IMR-90 (cell line): ENCODE data around the gene ANKRD40CL. TPM values are rescaled to one million over a fixed set of nuclear protein-coding genes. Genes with fewer than 3 reads are reported as not detected.

ENCODE experiments used
- ATAC-seq: fragments of 200-7000 bp; cut with Tn5 transposase; 2 replicates; pipeline ENCODE4 v1.9.1; 2020; ENCODE audit warnings: low read depth, mild to moderate bottlenecking, moderate library complexity
- BruUV-seq: library from RNA; stranded (reverse); fragments of 400-500 nt; replicated peaks from 2 replicates; lab custom pipeline; 2021; lab: Mats Ljungman, UMichigan
- CTCF ChIA-PET: fragments of 300-600 bp; formaldehyde crosslinking; extraction: SDS; loops from one replicate; lab custom pipeline; 2021; ENCODE audit warnings: antibody characterized with exemption; lab: Yijun Ruan, JAX
- POLR2A ChIA-PET: fragments of 300-600 bp; sonication (Branson Sonifier 250); formaldehyde crosslinking; loops from one replicate; lab custom pipeline; 2022; ENCODE audit warnings: antibody characterized with exemption; ENCODE audit not compliant: unreplicated experiment; lab: Charles Lee
- DNase-seq: peaks from one replicate; pipeline ENCODE4 v3.0.0; 2013
- H2AFZ ChIP-seq: replicated peaks from 2 replicates; pipeline ENCODE3; 2013; ENCODE audit warnings: low read length, mild to moderate bottlenecking; ENCODE audit not compliant: poor library complexity
- H2AK5ac ChIP-seq: 2 replicates; pipeline ENCODE4 v1.6.1; 2013; ENCODE audit warnings: low read depth, low read length, inconsistent platforms
- H2AK9ac ChIP-seq: replicated peaks from 2 replicates; pipeline ENCODE3; 2013; ENCODE audit warnings: mild to moderate bottlenecking, low read depth, low read length, moderate library complexity; ENCODE audit not compliant: poor library complexity
- H2BK120ac ChIP-seq: 2 replicates; pipeline ENCODE4 v1.6.1; 2013; ENCODE audit warnings: low read depth, low read length, inconsistent platforms
- H2BK15ac ChIP-seq: 3 replicates; pipeline ENCODE4 v1.6.1; 2013; ENCODE audit warnings: low read depth, low read length, inconsistent platforms
- H2BK20ac ChIP-seq: 2 replicates; pipeline ENCODE4 v1.6.1; 2013; ENCODE audit warnings: low read depth, mild to moderate bottlenecking, inconsistent platforms, low read length, moderate library complexity
- H2BK5ac ChIP-seq: 2 replicates; pipeline ENCODE4 v1.6.1; 2013; ENCODE audit warnings: mild to moderate bottlenecking, low read depth, low read length, inconsistent platforms; ENCODE audit not compliant: poor library complexity, severe bottlenecking
- H3K14ac ChIP-seq: replicated peaks from 2 replicates; pipeline ENCODE4 v1.6.1; 2013; ENCODE audit warnings: low read depth, low read length, inconsistent platforms
- H3K18ac ChIP-seq: 2 replicates; pipeline ENCODE4 v1.6.1; 2013; ENCODE audit warnings: low read depth, low read length, control low read depth
- H3K23ac ChIP-seq: 2 replicates; pipeline ENCODE4 v1.6.1; 2013; ENCODE audit warnings: low read depth, low read length, inconsistent platforms
- H3K27ac ChIP-seq: 2 replicates; pipeline ENCODE4 v1.5.1; 2013; ENCODE audit warnings: mild to moderate bottlenecking, control low read depth, low read length; ENCODE audit not compliant: insufficient read depth
- H3K27me3 ChIP-seq: 2 replicates; pipeline ENCODE4 v1.6.1; 2013; ENCODE audit warnings: low read length; ENCODE audit not compliant: control insufficient read depth, insufficient read depth
- H3K36me3 ChIP-seq: 2 replicates; pipeline ENCODE4 v1.6.1; 2013; ENCODE audit warnings: low read length, mixed read lengths; ENCODE audit not compliant: control insufficient read depth, insufficient read depth
- H3K4ac ChIP-seq: 2 replicates; pipeline ENCODE4 v1.6.1; 2013; ENCODE audit warnings: low read depth, low read length, inconsistent platforms
- H3K4me1 ChIP-seq: 2 replicates; pipeline ENCODE4 v1.6.1; 2013; ENCODE audit warnings: low read length, mixed read lengths; ENCODE audit not compliant: control insufficient read depth, insufficient read depth
- H3K4me2 ChIP-seq: 2 replicates; pipeline ENCODE4 v1.6.1; 2013; ENCODE audit warnings: low read depth, mild to moderate bottlenecking, control low read depth, low read length, moderate library complexity
- H3K4me3 ChIP-seq: 2 replicates; pipeline ENCODE4 v1.5.1; 2013; ENCODE audit warnings: low read depth, mild to moderate bottlenecking, control low read depth, low read length, moderate library complexity; ENCODE audit not compliant: insufficient read depth
- H3K56ac ChIP-seq: 2 replicates; pipeline ENCODE4 v1.6.1; 2013; ENCODE audit warnings: low read length, inconsistent platforms; ENCODE audit not compliant: insufficient read depth; ENCODE audit errors: extremely low read depth
- H3K79me1 ChIP-seq, 2 experiments: 2 replicates each; pipeline ENCODE4 v1.6.1; 2013; ENCODE audit warnings: low read length in 2 of 2, inconsistent platforms in 1 of 2, low read depth in 1 of 2
- H3K9ac ChIP-seq: 2 replicates; pipeline ENCODE4 v1.6.1; 2013; ENCODE audit warnings: low read depth, low read length, control low read depth
- H3K9me1 ChIP-seq: 2 replicates; pipeline ENCODE4 v1.6.1; 2013; ENCODE audit warnings: low read length, inconsistent platforms; ENCODE audit not compliant: insufficient read depth
- H3K9me3 ChIP-seq: 2 replicates; pipeline ENCODE4 v1.6.1; 2013; ENCODE audit warnings: low read length; ENCODE audit not compliant: control insufficient read depth, insufficient read depth
- H4K20me1 ChIP-seq: 2 replicates; pipeline ENCODE4 v1.6.1; 2013; ENCODE audit warnings: low read length, inconsistent platforms; ENCODE audit not compliant: insufficient read depth
- H4K5ac ChIP-seq: 2 replicates; pipeline ENCODE4 v1.6.1; 2013; ENCODE audit warnings: mild to moderate bottlenecking, low read depth, low read length, control low read depth
- H4K8ac ChIP-seq, 2 experiments: 2 replicates each; pipeline ENCODE4 v1.6.1; 2013; ENCODE audit warnings: low read depth in 2 of 2, low read length in 2 of 2, control low read depth in 1 of 2, inconsistent platforms in 1 of 2
- H4K91ac ChIP-seq: 2 replicates; pipeline ENCODE4 v1.6.1; 2013; ENCODE audit warnings: low read depth, low read length, inconsistent platforms; ENCODE audit not compliant: insufficient read depth
- ELK1 ChIP-seq: fragments of 150-350 bp; IDR thresholded peaks from 2 replicates; pipeline ENCODE4 v1.6.1; 2016; ENCODE audit warnings: low read depth, mild to moderate bottlenecking, low read length, moderate library complexity, borderline replicate concordance
- WGBS, 2 experiments: methylation state at CpG; one replicate each; pipeline versions ENCODE4 v1.1.5 to v1.1.7; 2013; ENCODE audit warnings: missing lambda C conversion rate in 2 of 2; ENCODE audit not compliant: insufficient read length in 1 of 2; ENCODE audit errors: extremely low coverage in 2 of 2; 5-methylcytosine and 5-hydroxymethylcytosine counted together
- dilution Hi-C: fragments of 300-500 bp; cut with HindIII; formaldehyde crosslinking; loops from one replicate; pipeline ENCODE4 v1.14.3; 2018; ENCODE audit warnings: low sequenced_read_pairs; ENCODE audit not compliant: unreplicated experiment
- in situ Hi-C: fragments of 300-500 bp; cut with MboI; formaldehyde crosslinking; loops from 3 replicates; pipeline ENCODE4 v1.14.3; 2019; ENCODE audit warnings: low sequenced_read_pairs, inconsistent platforms, mixed read lengths
- intact Hi-C: fragments of 100-400 bp; cut with micrococcal nuclease; formaldehyde crosslinking; loops from 2 replicates; pipeline ENCODE4 v1.10.0; 2022
- polyA plus RNA-seq, 3 experiments: library from polyadenylated mRNA; depleted of rRNA; stranded (reverse); fragments of >200 nt; gene quantifications; 2 replicates each; pipeline ENCODE4 v1.2.3, GENCODE V29; 2012; ENCODE audit warnings: low replicate concordance in 1 of 3
- total RNA-seq: library from RNA; depleted of rRNA; stranded (reverse); fragments of >200 nt; gene quantifications from 2 replicates; pipeline ENCODE4 v1.2.3, GENCODE V29; 2012
- TF ChIP-seq, protein P1 (sequence below): conservative IDR thresholded peaks from 2 replicates; pipeline ENCODE4 v1.5.1; 2012; ENCODE audit warnings: mild to moderate bottlenecking, low read depth, low read length, improper control_type of control experiment

Gene ANKRD40CL
- total and polyA plus RNA-seq, 2 of the 4 experiments (the other 2 are of a cell fraction) = not detected

DNA sequence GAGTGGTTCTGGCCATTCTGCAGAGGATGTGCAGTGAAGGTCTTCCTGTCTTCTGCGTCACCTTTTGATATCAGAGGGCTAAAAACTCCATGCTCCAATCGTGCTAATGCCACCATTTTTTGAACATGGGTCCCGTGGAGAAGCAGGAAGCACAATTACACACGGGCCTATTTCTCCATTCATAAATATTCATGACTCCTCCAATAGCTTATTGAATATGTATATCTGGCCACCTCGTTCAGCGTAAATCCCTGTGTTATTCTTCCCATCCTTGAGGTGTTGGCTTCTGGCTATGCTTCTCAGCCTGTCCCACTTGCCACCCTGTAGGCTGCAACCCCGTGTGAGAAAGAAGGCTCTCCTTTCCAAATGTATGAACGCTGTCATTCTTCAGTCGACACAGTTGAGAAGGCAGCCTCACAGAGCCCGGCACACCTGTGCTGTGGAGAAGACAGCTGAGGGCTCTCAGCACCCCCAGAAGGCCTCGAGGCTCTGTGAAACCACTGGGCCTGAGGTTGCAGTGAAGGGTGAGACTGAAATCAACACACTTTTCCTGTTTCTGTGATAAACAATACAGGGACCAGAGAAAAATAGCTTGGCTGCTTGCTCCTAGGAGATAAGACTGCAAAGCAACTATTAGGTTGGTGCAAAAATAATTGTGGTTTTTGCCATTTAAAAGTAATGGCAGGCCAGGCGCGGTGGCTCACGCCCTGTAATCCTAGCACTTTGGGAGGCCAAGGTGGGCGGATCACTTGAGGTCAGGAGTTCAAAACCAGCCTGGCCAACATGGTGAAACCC, 4.9 kb upstream of the ANKRD40CL start:
- no peak overlapping the region for H4K8ac ChIP-seq
- H2BK5ac ChIP-seq = no peak overlapping the region
- no peak overlapping the region for H2AFZ ChIP-seq
- POLR2A ChIA-PET = no interaction called here
- H3K56ac ChIP-seq = no peak overlapping the region; the same call in 1 of the 2 replicates
- H3K23ac ChIP-seq = no peak overlapping the region
- intact Hi-C loops = no loop called here
- no peak overlapping the region for H2BK20ac ChIP-seq
- no peak overlapping the region for H4K91ac ChIP-seq
- H2AK5ac ChIP-seq = no peak overlapping the region
- no peak overlapping the region for H3K14ac ChIP-seq
- dilution Hi-C loops = no loop called here
- WGBS, 2 experiments = 75% methylated on average over 4 of the region's 15 CpGs; no CpG with 5 or more reads in 1 of the 2 experiments
- no peak overlapping the region for H3K4me2 ChIP-seq
- H4K20me1 ChIP-seq = no peaks in the 10 kb centered on the region
- no peak for TF ChIP-seq ELK1
- TF ChIP-seq, protein P1, sequence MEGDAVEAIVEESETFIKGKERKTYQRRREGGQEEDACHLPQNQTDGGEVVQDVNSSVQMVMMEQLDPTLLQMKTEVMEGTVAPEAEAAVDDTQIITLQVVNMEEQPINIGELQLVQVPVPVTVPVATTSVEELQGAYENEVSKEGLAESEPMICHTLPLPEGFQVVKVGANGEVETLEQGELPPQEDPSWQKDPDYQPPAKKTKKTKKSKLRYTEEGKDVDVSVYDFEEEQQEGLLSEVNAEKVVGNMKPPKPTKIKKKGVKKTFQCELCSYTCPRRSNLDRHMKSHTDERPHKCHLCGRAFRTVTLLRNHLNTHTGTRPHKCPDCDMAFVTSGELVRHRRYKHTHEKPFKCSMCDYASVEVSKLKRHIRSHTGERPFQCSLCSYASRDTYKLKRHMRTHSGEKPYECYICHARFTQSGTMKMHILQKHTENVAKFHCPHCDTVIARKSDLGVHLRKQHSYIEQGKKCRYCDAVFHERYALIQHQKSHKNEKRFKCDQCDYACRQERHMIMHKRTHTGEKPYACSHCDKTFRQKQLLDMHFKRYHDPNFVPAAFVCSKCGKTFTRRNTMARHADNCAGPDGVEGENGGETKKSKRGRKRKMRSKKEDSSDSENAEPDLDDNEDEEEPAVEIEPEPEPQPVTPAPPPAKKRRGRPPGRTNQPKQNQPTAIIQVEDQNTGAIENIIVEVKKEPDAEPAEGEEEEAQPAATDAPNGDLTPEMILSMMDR = no peak
- no peak overlapping the region for H2BK15ac ChIP-seq
- CTCF ChIA-PET = interaction anchor here (0.9 kb wide), 1 partner anchor 11 kb away, joined by 3 read pairs; no protein-coding TSS in a partner anchor
- H3K4ac ChIP-seq = no peak overlapping the region
- no peak overlapping the region for H2AK9ac ChIP-seq
- in situ Hi-C loops = no loop called here
- no peak overlapping the region for H3K27ac ChIP-seq
- no peak for DNase-seq
- no peaks in the 10 kb centered on the region for H3K4me1 ChIP-seq
- ATAC-seq = no peak
- no peak overlapping the region for H3K4me3 ChIP-seq
- no peaks in the 10 kb centered on the region for H3K79me1 ChIP-seq
- BruUV-seq = no TSS peak
- no peaks in the 10 kb centered on the region for H3K36me3 ChIP-seq
- H4K5ac ChIP-seq = no peak overlapping the region
- H3K9me3 ChIP-seq = no peaks in the 10 kb centered on the region
- no peaks in the 10 kb centered on the region for H3K9me1 ChIP-seq
- H3K27me3 ChIP-seq = peaks cover 5% of the 10 kb centered on the region
- no peak overlapping the region for H3K9ac ChIP-seq
- H2BK120ac ChIP-seq = no peak overlapping the region
- no peak overlapping the region for H3K18ac ChIP-seq
